Fibroblast of mammary gland (primary cell): ENCODE data around the gene SLC6A3.

ENCODE experiments used
- DNase-seq: peaks from one replicate; pipeline ENCODE4 v3.0.0-alpha.2; 2010; ENCODE audit warnings: low read depth
- H3K4me3 ChIP-seq: 2 replicates; pipeline ENCODE4 v1.5.1; 2011; ENCODE audit warnings: low read depth, mild to moderate bottlenecking, low read length, moderate library complexity; ENCODE audit not compliant: control insufficient read depth
- CTCF ChIP-seq: conservative IDR thresholded peaks from 2 replicates; pipeline ENCODE4 v1.5.1; 2011; ENCODE audit warnings: low read depth, low read length, inconsistent platforms; ENCODE audit not compliant: control insufficient read depth, insufficient read depth

SLC6A3 gene

DNA sequence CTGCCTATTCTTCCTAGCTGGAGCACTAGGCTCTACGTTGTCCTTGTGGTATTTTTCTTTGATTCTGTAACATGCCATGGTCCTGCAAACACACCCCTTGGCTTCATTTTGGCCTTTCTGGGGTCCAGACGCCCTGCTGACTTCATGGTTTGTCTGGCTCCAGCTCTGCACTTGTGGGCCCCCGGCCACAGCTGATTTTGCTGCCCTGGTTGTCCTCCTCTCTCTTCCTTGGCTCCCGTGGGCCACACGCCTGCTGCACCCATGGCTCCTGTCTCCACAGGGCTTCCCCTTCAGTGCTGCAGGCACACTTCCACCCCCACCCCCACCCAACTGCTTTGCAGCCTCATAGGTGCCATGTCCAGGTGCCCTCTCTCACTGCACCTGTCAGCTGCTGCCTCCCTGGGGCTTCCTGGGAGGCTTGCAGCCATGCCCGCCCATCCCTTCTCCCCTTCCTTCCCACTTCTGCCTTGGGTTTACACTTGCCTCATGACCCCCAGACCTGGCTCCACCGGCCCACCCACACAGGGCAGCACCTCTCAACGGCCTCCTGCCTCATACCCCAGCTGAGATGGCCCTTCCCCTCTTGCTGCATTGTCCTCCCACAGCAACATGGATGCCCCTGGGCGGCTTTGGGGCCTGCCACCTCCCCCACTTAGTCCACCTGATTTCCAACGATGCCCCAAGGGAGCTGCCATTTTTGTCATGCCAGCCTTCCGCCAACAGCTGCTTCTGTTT, 25.6 kb downstream of the SLC6A3 start:
- no peak overlapping the region for H3K4me3 ChIP-seq
- TF ChIP-seq CTCF, result no peak
- DNase-seq, result no peak

DNA sequence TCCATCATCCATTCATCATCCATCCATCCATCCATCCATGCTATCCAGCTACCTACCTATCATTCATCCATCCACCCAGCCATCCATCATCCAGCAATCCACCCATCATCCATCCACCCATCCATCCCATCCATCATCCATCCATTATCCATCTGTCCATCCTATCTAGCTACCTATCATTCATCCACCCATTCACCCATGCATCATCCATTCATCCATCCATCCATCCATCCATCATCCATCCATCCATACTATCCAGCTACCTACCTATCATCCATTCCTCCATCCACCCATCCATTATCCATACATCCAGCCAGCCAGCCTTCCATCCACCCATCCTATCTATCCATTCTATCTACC, 26.3 kb downstream of the SLC6A3 start:
- H3K4me3 ChIP-seq, result no peak overlapping the region
- no peak for DNase-seq
- no peak for TF ChIP-seq CTCF

- no peak for TF ChIP-seq CTCF
- no peak overlapping the region for H3K4me3 ChIP-seq
- DNase-seq, result no peak
Measured at GRCh38 chr5:1418238-1418920, 26.9 kb downstream of the SLC6A3 start.

DNA sequence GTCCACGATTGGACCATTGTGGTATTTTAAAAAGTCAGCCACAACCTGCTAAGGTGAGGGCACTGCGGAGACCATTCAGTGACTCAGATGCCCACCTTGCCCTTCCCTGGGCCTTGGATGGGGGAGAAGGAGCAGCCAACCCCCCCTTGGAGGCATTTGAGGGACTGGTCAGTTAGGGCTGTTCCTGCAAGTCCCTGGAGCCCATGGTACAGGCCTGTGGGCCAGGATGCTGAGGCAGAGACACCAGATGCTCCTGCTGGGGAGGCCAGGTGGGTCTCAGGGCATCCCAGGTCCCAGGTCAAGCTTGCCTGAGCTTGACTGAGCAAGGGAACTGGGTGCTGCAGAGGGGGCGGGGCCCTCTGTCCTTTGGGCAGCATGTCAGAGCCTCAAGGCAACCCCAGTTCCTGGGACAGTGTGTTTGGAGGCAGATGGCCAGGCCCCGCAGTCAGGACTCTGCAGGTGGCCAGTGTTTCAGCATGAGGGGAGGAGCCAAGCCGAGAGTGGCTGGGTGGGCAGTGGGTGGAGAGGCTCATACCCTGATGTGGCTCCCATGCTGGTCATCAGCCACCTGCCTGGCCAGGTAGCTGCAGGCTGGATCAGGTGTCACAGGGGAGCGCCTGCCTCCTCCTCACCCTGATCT, 27.5 kb downstream of the SLC6A3 start:
- no peak for TF ChIP-seq CTCF
- DNase-seq, result no peak
- no peak overlapping the region for H3K4me3 ChIP-seq

DNA sequence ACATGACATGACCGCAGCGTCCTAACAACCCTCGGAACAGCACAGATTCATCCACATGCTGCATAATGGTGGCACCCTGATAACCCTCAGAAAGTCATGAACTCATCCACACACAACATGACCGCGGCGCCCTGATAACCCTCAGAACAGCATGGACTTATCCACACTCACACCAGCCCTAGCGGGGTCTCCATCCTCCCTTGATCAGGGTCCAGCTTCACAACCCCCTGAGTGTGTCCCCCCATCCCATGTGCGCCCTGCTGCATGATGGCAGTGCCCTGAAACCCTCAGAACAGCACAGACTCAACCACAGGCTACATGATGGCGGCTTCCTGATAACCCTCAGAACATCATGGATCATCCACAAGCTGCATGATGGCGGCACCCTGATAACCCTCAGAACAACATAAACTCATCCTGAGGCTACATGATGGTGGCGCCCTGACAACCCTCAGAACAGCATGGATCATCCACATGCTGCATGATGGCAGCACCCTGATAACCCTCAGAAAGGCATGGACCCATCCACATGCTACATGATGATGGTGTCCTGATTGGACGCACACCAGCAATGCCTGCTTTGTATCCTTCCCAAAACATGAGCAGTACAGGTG, 28.3 kb downstream of the SLC6A3 start:
- no peak for TF ChIP-seq CTCF
- no peak overlapping the region for H3K4me3 ChIP-seq
- DNase-seq, result no peak

- no peak for TF ChIP-seq CTCF
- no peak overlapping the region for H3K4me3 ChIP-seq
- no peak for DNase-seq
Measured at GRCh38 chr5:1415626-1416360, 29.4 kb downstream of the SLC6A3 start.
